Activated naive CD4-positive, alpha-beta T cell (primary cell): ENCODE measurements around the gene PALB2.

Experiments used
- DNase-seq, 4 experiments: peaks; one replicate each; lab custom pipeline; 2025; lab: John Stamatoyannopoulos, UW

Gene PALB2

DNA sequence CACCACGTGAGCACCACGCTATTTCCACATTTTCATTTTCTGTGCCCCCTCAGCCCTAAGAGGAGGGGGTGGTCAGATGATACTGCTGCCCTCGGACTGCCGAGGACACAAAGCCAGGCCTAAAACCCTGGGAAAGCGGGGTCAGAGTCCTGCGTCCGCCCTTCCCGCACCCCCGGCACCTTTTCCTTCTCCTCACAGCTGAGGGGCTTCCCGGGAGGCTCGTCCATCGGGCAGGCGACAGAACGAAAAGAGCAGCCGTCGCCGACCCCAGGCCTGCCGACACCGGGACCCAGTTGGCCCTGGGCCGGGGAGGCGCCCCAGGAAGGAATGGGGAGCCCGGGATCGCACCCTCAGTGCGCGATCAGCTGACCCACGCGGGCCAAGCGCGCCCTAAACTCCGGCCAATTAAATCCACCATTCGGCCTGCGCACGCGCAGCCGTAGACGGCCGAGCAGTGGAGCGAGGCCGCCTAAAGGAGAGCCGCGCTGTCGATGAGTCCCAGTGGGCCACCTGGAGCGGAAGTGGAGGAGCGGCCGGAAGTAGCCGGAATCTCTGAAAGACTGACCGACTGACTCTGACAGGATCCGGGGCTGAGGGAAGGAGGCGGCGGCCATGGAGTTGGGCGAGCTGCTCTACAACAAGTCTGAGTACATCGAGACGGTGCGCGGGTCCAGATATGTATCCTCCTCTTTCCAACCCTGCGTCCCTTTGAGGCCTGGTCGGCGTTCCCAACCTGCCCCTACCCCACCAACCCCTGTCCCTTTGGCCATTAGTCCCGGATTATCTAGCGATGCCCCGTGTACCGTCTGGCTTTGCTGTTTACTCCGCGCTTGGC lies at the start of gene PALB2, which contains the start of gene DCTN5:
PALB2 (minus strand) TSS at position 380 of the 835 bp plus-strand sequence; CDS start at position 227, 153 bp downstream.
DCTN5 (plus strand) TSS at position 536 of the 835 bp plus-strand sequence; CDS start at position 613, 77 bp downstream.
- DNase-seq = peak; percentile 57 to 70 (median 60)

GRCh38 chr16:23689442-23690187 lies 48.5 kb upstream of the PALB2 start:
- DNase-seq = no peak

DNA sequence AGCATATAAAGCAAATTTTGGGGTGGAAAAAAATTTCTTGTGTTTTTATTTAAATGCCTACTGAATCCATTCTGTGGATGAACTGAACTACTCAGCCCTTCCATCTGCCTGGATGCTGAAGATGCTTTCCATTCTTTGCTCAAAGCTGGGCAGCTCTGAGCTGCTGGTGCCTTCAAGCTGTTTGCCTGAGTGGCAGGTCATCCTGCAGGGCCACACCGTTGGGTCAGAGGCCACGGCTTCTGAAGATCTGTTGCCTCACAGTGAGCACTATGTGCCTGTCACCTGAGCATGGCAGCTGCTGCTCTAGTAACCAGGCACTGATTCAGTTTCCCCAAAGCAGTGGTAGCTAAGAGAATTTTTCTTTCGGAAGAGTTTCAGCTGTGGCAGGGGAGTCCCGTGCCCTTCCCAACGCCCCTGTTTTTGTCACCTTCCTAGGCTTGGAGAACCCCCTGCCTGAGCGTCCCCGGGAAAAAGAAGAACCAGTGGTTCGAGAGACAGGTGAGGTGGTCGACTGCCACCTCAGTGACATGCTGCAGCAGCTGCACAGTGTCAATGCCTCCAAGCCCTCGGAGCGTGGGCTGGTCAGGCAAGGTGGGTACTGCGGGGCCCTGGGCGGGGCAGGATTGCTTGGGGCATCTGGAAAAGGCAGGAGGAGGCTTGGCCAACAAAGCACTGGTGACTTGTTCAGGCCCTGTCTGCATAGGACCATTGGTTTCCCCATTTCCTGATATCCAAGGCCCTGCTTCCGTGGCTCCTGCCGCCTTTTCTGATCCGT lies 46.1 kb upstream of the PALB2 start:
- no peak for DNase-seq

- DNase-seq = no peak
These were observed 42.4 kb upstream of the PALB2 start for GRCh38 chr16:23683487-23683886.

DNA sequence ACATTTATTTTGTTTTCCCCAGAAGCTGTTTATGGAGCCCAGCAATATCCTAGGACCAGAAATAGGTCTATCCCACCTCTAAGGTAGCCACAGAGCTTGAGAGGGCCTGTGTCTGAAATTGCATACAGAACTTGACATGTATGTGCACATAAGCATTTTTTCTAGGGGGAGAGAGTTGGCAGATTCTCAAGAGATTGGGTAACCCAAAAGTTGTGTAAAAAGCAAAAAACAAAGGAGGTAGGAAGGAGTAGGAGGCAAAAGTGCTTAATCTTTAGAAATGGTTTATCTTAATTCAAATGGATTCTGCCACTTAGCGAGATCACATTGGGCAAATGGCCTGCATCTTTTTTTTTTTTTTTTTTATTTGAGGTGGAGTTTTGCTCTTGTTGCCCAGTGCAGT lies 41.1 kb upstream of the PALB2 start:
- DNase-seq = no peak

DNA sequence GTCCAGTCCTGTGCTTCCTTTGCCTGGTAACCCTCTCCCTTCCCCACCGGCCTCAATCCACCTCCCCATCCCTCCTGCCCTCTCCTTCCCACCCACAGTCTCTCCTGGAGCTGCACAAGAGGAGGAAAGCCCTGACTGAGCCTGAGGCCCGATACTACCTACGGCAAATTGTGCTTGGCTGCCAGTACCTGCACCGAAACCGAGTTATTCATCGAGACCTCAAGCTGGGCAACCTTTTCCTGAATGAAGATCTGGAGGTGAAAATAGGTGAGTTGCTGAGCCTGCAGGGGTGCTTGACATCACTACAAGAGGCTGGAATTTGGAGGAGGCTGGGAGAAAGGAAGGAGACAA lies 38.9 kb upstream of the PALB2 start:
- DNase-seq = no peak

- DNase-seq = no peak
These were observed 38.3 kb upstream of the PALB2 start for GRCh38 chr16:23679274-23679985.

GRCh38 chr16:23678430-23679273 lies 37.5 kb upstream of the PALB2 start, which contains the start of gene PLK1:
Gene PLK1 (plus strand): TSS chr16:23678889. CDS start chr16:23678933, 44 bp downstream.
- DNase-seq = peak; percentile 26 to 51 (median 40)

GRCh38 chr16:23676924-23677480 lies 35.9 kb upstream of the PALB2 start:
- DNase-seq = no peak

- no peak for DNase-seq
These were observed 33.0 kb upstream of the PALB2 start for GRCh38 chr16:23673971-23674614.

GRCh38 chr16:23670137-23670776 lies 29.1 kb upstream of the PALB2 start:
- no peak for DNase-seq

DNA sequence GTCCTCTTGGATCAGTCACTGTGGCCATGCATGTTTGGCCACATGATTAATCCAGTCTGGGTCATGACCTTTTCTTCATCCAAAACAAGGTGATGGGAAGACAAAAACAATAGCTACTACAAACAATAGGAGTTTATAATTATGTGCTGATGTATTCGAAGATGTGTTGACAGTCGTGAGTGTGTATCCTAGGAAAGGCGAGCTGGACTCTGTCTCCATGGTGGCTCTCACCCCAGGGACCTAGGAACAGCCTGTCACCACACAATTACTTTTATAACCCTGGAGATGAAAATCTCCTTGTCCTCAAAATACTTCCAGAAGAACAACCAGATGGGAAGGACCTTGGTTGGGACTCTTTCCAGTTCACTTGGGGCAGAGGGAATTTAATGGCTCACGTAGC lies 27.8 kb upstream of the PALB2 start:
- no peak for DNase-seq

GRCh38 chr16:23668225-23668624 lies 27.1 kb upstream of the PALB2 start:
- no peak for DNase-seq

DNA sequence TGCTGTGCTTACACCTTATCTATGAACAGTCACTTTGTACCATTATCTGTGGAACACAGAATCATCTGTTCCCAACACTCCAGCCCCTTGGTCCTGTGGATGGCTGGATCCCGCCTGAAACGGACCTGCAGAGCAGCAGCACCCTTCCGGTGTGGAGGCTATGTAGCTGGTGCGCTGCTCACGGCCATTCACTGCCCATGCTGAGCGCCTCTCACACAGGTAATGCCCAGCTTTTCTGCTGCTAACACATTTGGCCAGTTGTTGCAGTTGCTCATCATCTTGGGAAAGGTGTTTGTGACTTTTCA lies 26.2 kb upstream of the PALB2 start:
- no peak for DNase-seq

- DNase-seq = no peak
These were observed 25.7 kb upstream of the PALB2 start for GRCh38 chr16:23666571-23667354.

DNA sequence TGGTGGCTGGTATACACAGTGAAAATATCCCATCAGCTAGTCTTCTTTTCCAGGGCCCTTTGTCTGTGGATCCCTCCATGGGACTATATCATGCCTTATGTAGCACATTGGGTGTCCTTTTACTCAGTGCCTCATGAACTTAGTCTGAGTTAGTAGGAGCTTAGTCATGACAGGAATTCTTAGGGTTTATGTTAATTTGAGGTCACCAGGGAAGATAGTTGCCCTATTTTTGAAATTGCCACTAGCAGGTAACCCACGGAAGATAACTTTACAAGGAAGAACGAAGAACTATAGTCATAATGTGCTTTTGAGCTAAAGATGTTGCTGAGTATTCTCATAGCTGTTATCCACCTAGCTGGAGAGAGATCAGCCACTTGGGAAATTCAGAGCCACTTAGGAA lies 22.8 kb upstream of the PALB2 start:
- DNase-seq = no peak

DNA sequence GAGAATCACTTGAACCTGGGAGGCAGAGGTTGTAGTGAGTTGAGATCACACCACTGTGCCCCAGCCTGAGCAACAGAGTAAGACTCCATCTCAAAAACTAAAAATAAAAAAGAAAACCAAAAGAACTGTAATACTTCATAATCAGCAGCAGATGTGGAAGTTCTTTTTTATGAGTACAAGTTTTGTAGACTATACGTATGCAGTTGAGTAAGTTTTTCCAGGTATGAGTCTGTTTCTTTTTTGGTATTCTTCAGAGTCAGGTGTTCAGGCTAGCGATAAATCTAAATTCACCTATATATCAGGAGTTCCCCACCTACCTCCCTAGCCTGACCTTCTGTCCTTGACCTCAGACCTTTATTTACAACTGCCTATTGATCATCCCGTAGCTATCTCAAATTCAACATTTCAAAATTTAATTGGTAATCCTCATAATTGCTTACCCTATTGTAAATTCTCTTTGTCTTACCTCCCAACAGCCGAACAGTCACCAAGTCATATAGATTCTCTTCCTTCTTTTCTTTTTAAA lies 10.9 kb upstream of the PALB2 start:
- no peak for DNase-seq

GRCh38 chr16:23650674-23651416 lies 9.7 kb upstream of the PALB2 start:
- DNase-seq = no peak
